Tibial nerve (tissue), 3 donors: ENCODE measurements around the gene TAF7.

Experiments used
- POLR2A ChIP-seq, 2 donors: fragments of 450-650 bp; IDR thresholded peaks; one replicate each; pipeline ENCODE4 v1.6.1; 2017; ENCODE audit warnings: antibody characterized with exemption in 2 of 2, mild to moderate bottlenecking in 2 of 2, moderate library complexity in 2 of 2
- TF ChIP-seq, protein P1 (sequence below), 5 experiments: fragments of 200-600 bp in 3 of 5; fragments of 450-650 bp in 2 of 5; sonication (generic) in 3 of 5; IDR thresholded peaks; one replicate each; pipeline ENCODE4 v1.5.1; 2016 to 2019; ENCODE audit warnings: antibody characterized with exemption in 5 of 5, mild to moderate bottlenecking in 3 of 5, moderate library complexity in 2 of 5

GRCh38 chr5:141366016-141366896 is 45.7 kb upstream of the TAF7 start:
- TF ChIP-seq, protein P1, sequence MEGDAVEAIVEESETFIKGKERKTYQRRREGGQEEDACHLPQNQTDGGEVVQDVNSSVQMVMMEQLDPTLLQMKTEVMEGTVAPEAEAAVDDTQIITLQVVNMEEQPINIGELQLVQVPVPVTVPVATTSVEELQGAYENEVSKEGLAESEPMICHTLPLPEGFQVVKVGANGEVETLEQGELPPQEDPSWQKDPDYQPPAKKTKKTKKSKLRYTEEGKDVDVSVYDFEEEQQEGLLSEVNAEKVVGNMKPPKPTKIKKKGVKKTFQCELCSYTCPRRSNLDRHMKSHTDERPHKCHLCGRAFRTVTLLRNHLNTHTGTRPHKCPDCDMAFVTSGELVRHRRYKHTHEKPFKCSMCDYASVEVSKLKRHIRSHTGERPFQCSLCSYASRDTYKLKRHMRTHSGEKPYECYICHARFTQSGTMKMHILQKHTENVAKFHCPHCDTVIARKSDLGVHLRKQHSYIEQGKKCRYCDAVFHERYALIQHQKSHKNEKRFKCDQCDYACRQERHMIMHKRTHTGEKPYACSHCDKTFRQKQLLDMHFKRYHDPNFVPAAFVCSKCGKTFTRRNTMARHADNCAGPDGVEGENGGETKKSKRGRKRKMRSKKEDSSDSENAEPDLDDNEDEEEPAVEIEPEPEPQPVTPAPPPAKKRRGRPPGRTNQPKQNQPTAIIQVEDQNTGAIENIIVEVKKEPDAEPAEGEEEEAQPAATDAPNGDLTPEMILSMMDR (IDR thresholded peaks at IDR 0.05): no peak
- no peak for TF ChIP-seq POLR2A (IDR thresholded peaks at IDR 0.05)
